ENCODE data around the gene RAB3C.
A peak's percentile ranks its signal among the peaks of the same experiment; 100 is the strongest.
"Not testable (repeated sequence)": the region's sequence is repeated elsewhere in the genome, so short reads cannot be mapped to it uniquely, and the experiment has no call there.

The RAB3C gene

DNA sequence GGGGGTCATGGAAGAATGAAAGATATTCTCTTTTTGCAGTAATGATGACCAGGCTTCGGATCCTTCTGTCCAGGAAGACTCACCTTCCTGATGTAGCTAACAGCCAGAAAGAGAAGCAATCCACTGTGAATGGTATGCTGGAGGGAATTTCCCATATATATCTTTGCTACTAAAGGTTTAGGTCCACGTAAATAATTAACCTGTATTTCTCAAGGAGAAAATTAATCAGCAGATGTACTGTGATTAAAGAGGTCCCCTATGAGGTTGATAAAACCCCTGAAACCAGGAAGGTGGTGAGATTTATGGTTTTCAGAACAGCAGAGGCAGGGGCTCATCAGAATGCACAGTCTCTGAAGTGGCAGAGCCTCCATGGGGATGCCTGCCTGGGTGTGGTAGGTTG, 11.4 kb upstream of the RAB3C start:
- intact Hi-C loops (cut with micrococcal nuclease), result no loop called here
- Mint-ChIP-seq H3K27me3 (no peaks in the 10 kb centered on the region), H3K9me3 (peaks cover 18% of the 10 kb centered on the region), H3K4me1 (ENCODE audit: low read depth) (no peaks in the 10 kb centered on the region), H3K27ac (no peak overlapping the region), H3K36me3 (ENCODE audit: low read depth) (no peaks in the 10 kb centered on the region), H3K4me3 (no peak overlapping the region)

- H3K4me3 Mint-ChIP-seq; intact Hi-C loops (cut with micrococcal nuclease); H3K27ac Mint-ChIP-seq; H3K27me3 Mint-ChIP-seq; H3K4me1 Mint-ChIP-seq (ENCODE audit: low read depth); H3K36me3 Mint-ChIP-seq (ENCODE audit: low read depth): not testable (repeated sequence)
- peaks cover 18% of the 10 kb centered on the region for H3K9me3 Mint-ChIP-seq
Measured at GRCh38 chr5:58572973-58573372, 9.9 kb upstream of the RAB3C start.

- Mint-ChIP-seq H3K4me3 (no peak overlapping the region), H3K9me3 (peaks cover 5% of the 10 kb centered on the region), H3K27me3 (peaks cover 35% of the 10 kb centered on the region), H3K4me1 (ENCODE audit: low read depth) (peaks cover 23% of the 10 kb centered on the region), H3K36me3 (ENCODE audit: low read depth) (peaks cover 11% of the 10 kb centered on the region), H3K27ac (no peak overlapping the region)
- intact Hi-C loops (cut with micrococcal nuclease), result loop anchor here (5.0 kb wide), 1 partner anchor 82 kb away; no protein-coding TSS in a partner anchor
Measured at GRCh38 chr5:58579781-58580180, 3.1 kb upstream of the RAB3C start.

DNA sequence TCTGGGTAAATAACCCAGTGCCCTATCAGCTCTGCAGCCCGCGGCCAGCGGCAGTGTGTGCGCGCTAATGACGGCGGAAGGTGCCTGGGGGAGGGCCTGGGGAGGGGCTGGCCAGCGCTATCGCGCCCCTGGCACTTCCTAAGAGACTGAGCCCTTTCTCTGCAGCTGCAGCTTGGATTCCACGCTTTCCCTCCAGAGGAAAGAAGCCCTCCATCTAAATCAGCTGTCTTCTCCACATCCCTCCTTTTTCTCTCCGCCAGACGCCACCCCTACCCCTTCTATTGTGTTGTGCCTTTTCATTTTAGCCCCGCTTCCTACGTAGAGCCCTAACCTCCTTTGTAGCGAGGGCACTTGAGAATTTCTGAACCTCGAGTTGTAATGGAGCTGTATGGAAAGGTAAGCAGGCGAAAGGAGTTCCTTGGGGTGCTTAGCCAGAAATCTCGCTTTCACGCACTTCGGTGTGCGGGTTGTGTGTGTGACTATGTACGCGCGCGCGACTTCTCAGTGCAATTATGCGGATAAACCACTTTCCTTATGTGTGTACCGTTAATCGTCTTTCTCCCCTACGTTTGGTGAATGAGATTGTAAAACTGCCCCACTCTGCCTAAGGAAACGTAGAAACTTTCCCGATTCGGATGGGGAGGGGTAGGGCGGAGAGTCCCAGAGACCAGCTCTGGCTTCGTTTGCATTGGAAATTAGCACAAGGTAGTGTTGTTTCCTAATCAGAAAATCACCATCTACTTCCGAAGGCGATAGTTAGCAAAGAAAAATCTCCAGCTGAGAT, 664 bp upstream of the RAB3C start:
- Mint-ChIP-seq H3K36me3 (ENCODE audit: low read depth) (peaks cover 11% of the 10 kb centered on the region), H3K4me1 (ENCODE audit: low read depth) (peaks cover 23% of the 10 kb centered on the region), H3K4me3 (peak overlapping the region; percentile 92), H3K27me3 (peaks cover 40% of the 10 kb centered on the region), H3K27ac (no peak overlapping the region), H3K9me3 (no peaks in the 10 kb centered on the region)
- intact Hi-C loops (cut with micrococcal nuclease), result loop anchor here (5.0 kb wide), 1 partner anchor 85 kb away; no protein-coding TSS in a partner anchor

DNA sequence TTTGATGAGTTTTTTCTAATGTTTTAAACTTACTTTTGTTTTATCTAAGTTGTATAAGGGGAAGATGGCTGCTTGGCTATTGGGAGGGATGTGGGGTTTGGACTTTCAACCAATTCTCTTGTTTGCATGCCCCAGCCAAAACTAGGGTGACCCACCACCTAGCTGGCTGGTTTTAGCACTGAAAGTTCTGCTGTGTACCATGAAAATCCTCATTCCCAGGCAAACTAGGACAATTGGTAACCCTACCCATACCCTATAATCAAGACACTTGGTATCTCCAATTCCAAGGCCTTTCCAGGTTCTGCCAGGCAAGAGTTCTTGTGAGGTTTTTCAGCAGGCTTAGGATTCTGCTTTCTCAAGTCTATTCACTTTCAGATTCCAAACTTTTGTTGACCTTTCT, 13.1 kb downstream of the RAB3C start:
- intact Hi-C loops (cut with micrococcal nuclease), result no loop called here

GRCh38 chr5:58598440-58598839, 15.6 kb downstream of the RAB3C start:
- intact Hi-C loops (cut with micrococcal nuclease), result no loop called here

More for the DNA sequence above, 13.1 kb downstream of the RAB3C start:
- no peaks in the 10 kb centered on the region for H3K9me3 Mint-ChIP-seq
- no peak overlapping the region for H3K4me3 Mint-ChIP-seq
- H3K4me1 Mint-ChIP-seq (ENCODE audit: low read depth), result peaks cover 4% of the 10 kb centered on the region
- no peaks in the 10 kb centered on the region for H3K36me3 Mint-ChIP-seq (ENCODE audit: low read depth)
- H3K27ac Mint-ChIP-seq, result no peak overlapping the region
- no peaks in the 10 kb centered on the region for H3K27me3 Mint-ChIP-seq

GRCh38 chr5:58599217-58599616, 16.3 kb downstream of the RAB3C start:
- Mint-ChIP-seq H3K9me3 (peaks cover 17% of the 10 kb centered on the region), H3K36me3 (ENCODE audit: low read depth) (no peaks in the 10 kb centered on the region), H3K4me3 (no peak overlapping the region), H3K4me1 (ENCODE audit: low read depth) (peaks cover 4% of the 10 kb centered on the region), H3K27ac (no peak overlapping the region), H3K27me3 (no peaks in the 10 kb centered on the region)
- intact Hi-C loops (cut with micrococcal nuclease), result no loop called here

More at GRCh38 chr5:58598440-58598839, 15.6 kb downstream of the RAB3C start:
- Mint-ChIP-seq H3K36me3 (ENCODE audit: low read depth) (no peaks in the 10 kb centered on the region), H3K4me3 (no peak overlapping the region), H3K27ac (no peak overlapping the region), H3K4me1 (ENCODE audit: low read depth) (peaks cover 4% of the 10 kb centered on the region), H3K9me3 (peaks cover 12% of the 10 kb centered on the region), H3K27me3 (no peaks in the 10 kb centered on the region)

- intact Hi-C loops (cut with micrococcal nuclease); H3K27me3 Mint-ChIP-seq; H3K27ac Mint-ChIP-seq; H3K4me3 Mint-ChIP-seq; H3K4me1 Mint-ChIP-seq (ENCODE audit: low read depth); H3K36me3 Mint-ChIP-seq (ENCODE audit: low read depth): not testable (repeated sequence)
- H3K9me3 Mint-ChIP-seq, result peaks cover 29% of the 10 kb centered on the region
Measured at GRCh38 chr5:58600613-58601012, 17.7 kb downstream of the RAB3C start.

GRCh38 chr5:58602889-58603288, 20.0 kb downstream of the RAB3C start:
- H3K36me3 Mint-ChIP-seq (ENCODE audit: low read depth); H3K27me3 Mint-ChIP-seq; H3K4me1 Mint-ChIP-seq (ENCODE audit: low read depth); H3K4me3 Mint-ChIP-seq; intact Hi-C loops (cut with micrococcal nuclease); H3K27ac Mint-ChIP-seq: not testable (repeated sequence)
- H3K9me3 Mint-ChIP-seq, result peaks cover 35% of the 10 kb centered on the region

DNA sequence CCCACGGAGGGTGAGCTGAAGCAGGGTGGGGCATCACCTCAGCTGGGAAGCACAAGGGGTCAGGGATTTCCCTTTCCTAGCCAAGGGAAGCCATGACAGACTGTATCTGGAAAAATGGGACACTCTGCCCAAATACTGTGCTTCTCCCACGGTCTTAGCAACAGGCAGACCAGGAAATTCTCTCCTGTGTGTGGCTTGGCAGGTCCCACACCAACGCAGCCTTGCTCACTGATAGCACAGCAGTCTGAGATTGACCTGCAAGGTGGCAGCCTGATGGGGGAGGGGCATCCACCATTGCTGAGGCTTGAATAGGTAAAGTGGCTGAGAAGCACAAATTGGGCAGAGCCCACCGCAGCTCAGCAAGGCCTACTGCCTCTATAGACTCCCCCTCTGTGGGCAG, 23.2 kb downstream of the RAB3C start:
- no peaks in the 10 kb centered on the region for H3K4me1 Mint-ChIP-seq (ENCODE audit: low read depth)
- H3K36me3 Mint-ChIP-seq (ENCODE audit: low read depth), result no peaks in the 10 kb centered on the region
- intact Hi-C loops (cut with micrococcal nuclease), result no loop called here
- no peaks in the 10 kb centered on the region for H3K27me3 Mint-ChIP-seq
- no peak overlapping the region for H3K4me3 Mint-ChIP-seq
- H3K9me3 Mint-ChIP-seq, result peaks cover 42% of the 10 kb centered on the region
- no peak overlapping the region for H3K27ac Mint-ChIP-seq

DNA sequence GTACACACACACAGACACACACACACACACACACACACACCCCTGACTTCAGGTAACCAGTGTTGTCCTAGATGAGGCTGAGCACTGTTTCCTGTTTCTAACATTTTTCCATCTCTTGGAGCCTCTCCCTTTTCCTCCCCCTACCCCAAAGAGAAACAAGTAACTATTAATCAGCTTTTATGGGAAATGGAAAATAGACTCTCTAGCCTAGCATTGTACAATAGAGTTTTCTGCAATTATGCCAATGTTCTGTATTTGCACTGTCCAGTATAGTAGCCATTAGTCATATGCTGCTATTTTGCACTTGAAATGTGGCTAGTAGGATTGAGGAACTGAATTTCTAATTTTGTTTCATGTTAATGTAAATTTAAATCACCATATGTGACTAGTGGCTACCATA, 33.1 kb downstream of the RAB3C start:
- Mint-ChIP-seq H3K36me3 (ENCODE audit: low read depth) (no peaks in the 10 kb centered on the region), H3K27ac (no peak overlapping the region), H3K9me3 (no peaks in the 10 kb centered on the region), H3K4me3 (no peak overlapping the region), H3K4me1 (ENCODE audit: low read depth) (peaks cover 4% of the 10 kb centered on the region), H3K27me3 (no peaks in the 10 kb centered on the region)
- intact Hi-C loops (cut with micrococcal nuclease), result no loop called here

GRCh38 chr5:58617241-58617640, 34.4 kb downstream of the RAB3C start:
- intact Hi-C loops (cut with micrococcal nuclease), result no loop called here
- H3K9me3 Mint-ChIP-seq, result no peaks in the 10 kb centered on the region
- peaks cover 4% of the 10 kb centered on the region for H3K4me1 Mint-ChIP-seq (ENCODE audit: low read depth)
- H3K4me3 Mint-ChIP-seq, result no peak overlapping the region
- no peak overlapping the region for H3K27ac Mint-ChIP-seq
- H3K27me3 Mint-ChIP-seq, result no peaks in the 10 kb centered on the region
- H3K36me3 Mint-ChIP-seq (ENCODE audit: low read depth), result no peaks in the 10 kb centered on the region

- no peaks in the 10 kb centered on the region for H3K9me3 Mint-ChIP-seq
- H3K4me1 Mint-ChIP-seq (ENCODE audit: low read depth), result peaks cover 4% of the 10 kb centered on the region
- no peaks in the 10 kb centered on the region for H3K27me3 Mint-ChIP-seq
- no peak overlapping the region for H3K27ac Mint-ChIP-seq
- no peaks in the 10 kb centered on the region for H3K36me3 Mint-ChIP-seq (ENCODE audit: low read depth)
- H3K4me3 Mint-ChIP-seq, result no peak overlapping the region
- intact Hi-C loops (cut with micrococcal nuclease), result no loop called here
Measured at GRCh38 chr5:58620336-58620735, 37.5 kb downstream of the RAB3C start.

GRCh38 chr5:58622936-58623871, 40.3 kb downstream of the RAB3C start:
- H3K4me1 Mint-ChIP-seq (ENCODE audit: low read depth), result no peaks in the 10 kb centered on the region
- no peak overlapping the region for H3K4me3 Mint-ChIP-seq
- H3K9me3 Mint-ChIP-seq, result no peaks in the 10 kb centered on the region
- H3K27me3 Mint-ChIP-seq, result no peaks in the 10 kb centered on the region
- H3K27ac Mint-ChIP-seq, result no peak overlapping the region
- H3K36me3 Mint-ChIP-seq (ENCODE audit: low read depth), result no peaks in the 10 kb centered on the region
- intact Hi-C loops (cut with micrococcal nuclease), result no loop called here

Measured in dendritic cell treated with granulocyte-macrophage colony-stimulating factor and Interleukin-4, amounts not matched to agents 40 ng/mL and 50 ng/mL, for 4 days (primary cell).